SU-DHL-6 (cell line): ENCODE results near the gene CRAMP1.

Experiments
- H2AFZ ChIP-seq: fragments of 200-600 bp; sonication (generic); 2 replicates; pipeline ENCODE4 v1.6.1; 2014; ENCODE audit warnings: low read depth, mild to moderate bottlenecking, moderate library complexity, mixed read lengths, antibody characterized with exemption, low read length; ENCODE audit not compliant: severe bottlenecking
- H3F3A ChIP-seq: fragments of 200-600 bp; shearing (Covaris generic); 2 replicates; pipeline ENCODE4 v1.6.0; 2016; ENCODE audit warnings: antibody characterized with exemption, mild to moderate bottlenecking; ENCODE audit not compliant: insufficient read depth
- H3K27ac ChIP-seq: fragments of 200-600 bp; sonication (generic); 2 replicates; pipeline ENCODE4 v1.5.1; 2016; ENCODE audit warnings: low read depth, mild to moderate bottlenecking, low read length, moderate library complexity, mixed read lengths
- H3K27me3 ChIP-seq: fragments of 200-600 bp; sonication (generic), shearing (Covaris generic); 2 replicates; pipeline ENCODE4 v1.6.0; 2014; ENCODE audit warnings: mild to moderate bottlenecking, low read length
- H3K36me3 ChIP-seq: fragments of 200-600 bp; sonication (generic); 2 replicates; pipeline ENCODE4 v1.6.1; 2014; ENCODE audit warnings: mild to moderate bottlenecking, low read length, mixed read lengths
- H3K4me2 ChIP-seq: fragments of 300-600, 200-600 bp; shearing (Covaris generic), sonication (generic); 2 replicates; pipeline ENCODE4 v1.6.0; 2014; ENCODE audit warnings: low read length, low read depth, mild to moderate bottlenecking; ENCODE audit not compliant: poor library complexity, severe bottlenecking
- H3K4me3 ChIP-seq: fragments of 200-600 bp; sonication (generic); 2 replicates; pipeline ENCODE4 v1.5.1; 2014; ENCODE audit warnings: antibody characterized with exemption, low read length, mild to moderate bottlenecking, mixed read lengths; ENCODE audit not compliant: insufficient read depth, poor library complexity, severe bottlenecking
- H3K79me2 ChIP-seq: fragments of 200-600 bp; sonication (generic); 2 replicates; pipeline ENCODE4 v1.6.1; 2014; ENCODE audit warnings: mild to moderate bottlenecking, low read length, moderate library complexity; ENCODE audit not compliant: insufficient read depth
- H3K9ac ChIP-seq: fragments of 200-600 bp; sonication (generic); 2 replicates; pipeline ENCODE4 v1.7.0; 2014; ENCODE audit warnings: mild to moderate bottlenecking, low read length
- H3K9me2 ChIP-seq: fragments of 200-600 bp; sonication (generic); replicated peaks from 2 replicates; pipeline ENCODE4 v1.6.1; 2014; ENCODE audit warnings: low read length; ENCODE audit not compliant: insufficient read depth
- H3K9me3 ChIP-seq: fragments of 200-600 bp; sonication (generic); 2 replicates; pipeline ENCODE4 v1.6.1; 2014; ENCODE audit warnings: low read length, mixed read lengths; ENCODE audit not compliant: insufficient read depth
- H4K20me1 ChIP-seq: fragments of 200-600 bp; sonication (generic); 2 replicates; pipeline ENCODE4 v1.6.1; 2014; ENCODE audit warnings: low read depth, mild to moderate bottlenecking, antibody characterized with exemption, low read length, moderate library complexity, mixed read lengths
- CTCF ChIP-seq: fragments of 200-600 bp; sonication (generic); IDR thresholded peaks from one replicate; pipeline ENCODE4 v1.5.1; 2017; ENCODE audit warnings: antibody characterized with exemption, mild to moderate bottlenecking, low read length, moderate library complexity; ENCODE audit not compliant: insufficient read depth, poor library complexity, severe bottlenecking
- EZH2phosphoT487 ChIP-seq: fragments of 200-600 bp; sonication (generic), shearing (Covaris generic); conservative IDR thresholded peaks from 2 replicates; pipeline ENCODE4 v1.6.1; 2018; ENCODE audit warnings: mild to moderate bottlenecking, antibody characterized with exemption, low read length, moderate library complexity, mixed read lengths

Gene CRAMP1

GRCh38 chr16:1645914-1646525, 33.9 kb downstream of the CRAMP1 start:
- H3K79me2 ChIP-seq, result no peaks in the 10 kb centered on the region
- H2AFZ ChIP-seq, result no peak overlapping the region
- H3K9me2 ChIP-seq, result no peaks in the 10 kb centered on the region
- H3K36me3 ChIP-seq, result no peaks in the 10 kb centered on the region
- no peak overlapping the region for H3K4me2 ChIP-seq
- H3K9ac ChIP-seq, result no peak overlapping the region
- H3K27me3 ChIP-seq, result no peaks in the 10 kb centered on the region
- no peaks in the 10 kb centered on the region for H3K9me3 ChIP-seq
- no peak for TF ChIP-seq CTCF
- no peak for TF ChIP-seq EZH2phosphoT487
- no peak overlapping the region for H3K27ac ChIP-seq
- H3K4me3 ChIP-seq, result no peak overlapping the region
- no peaks in the 10 kb centered on the region for H4K20me1 ChIP-seq
- H3F3A ChIP-seq, result no peaks in the 10 kb centered on the region

- Histone ChIP-seq H2AFZ (no peak overlapping the region), H3K9me3 (no peaks in the 10 kb centered on the region), H3F3A (no peaks in the 10 kb centered on the region), H3K27me3 (no peaks in the 10 kb centered on the region), H3K36me3 (no peaks in the 10 kb centered on the region), H3K9ac (no peak overlapping the region), H3K79me2 (no peaks in the 10 kb centered on the region), H3K4me2 (no peak overlapping the region), H4K20me1 (no peaks in the 10 kb centered on the region), H3K27ac (no peak overlapping the region), H3K4me3 (no peak overlapping the region), H3K9me2 (no peaks in the 10 kb centered on the region)
- TF ChIP-seq CTCF, result no peak
- TF ChIP-seq EZH2phosphoT487, result no peak
Measured at GRCh38 chr16:1647856-1648255, 35.7 kb downstream of the CRAMP1 start.

- no peaks in the 10 kb centered on the region for H3K36me3 ChIP-seq
- H3K27me3 ChIP-seq, result no peaks in the 10 kb centered on the region
- no peak overlapping the region for H2AFZ ChIP-seq
- H3K4me3 ChIP-seq, result no peak overlapping the region
- no peaks in the 10 kb centered on the region for H3K9me3 ChIP-seq
- no peaks in the 10 kb centered on the region for H4K20me1 ChIP-seq
- no peaks in the 10 kb centered on the region for H3K9me2 ChIP-seq
- no peak overlapping the region for H3K4me2 ChIP-seq
- no peaks in the 10 kb centered on the region for H3F3A ChIP-seq
- TF ChIP-seq EZH2phosphoT487 (no peak), CTCF (no peak)
- H3K9ac ChIP-seq, result no peak overlapping the region
- H3K27ac ChIP-seq, result no peak overlapping the region
- no peaks in the 10 kb centered on the region for H3K79me2 ChIP-seq
Measured at GRCh38 chr16:1650131-1650530, 38.0 kb downstream of the CRAMP1 start.
